AG04449 (cell line): ENCODE data around the gene PLPPR3.

Experiments used
- CTCF ChIA-PET: fragments of 350-600 bp; formaldehyde crosslinking; extraction: SDS; loops from one replicate; lab custom pipeline; 2021; ENCODE audit warnings: antibody characterized with exemption; lab: Yijun Ruan, JAX
- POLR2A ChIA-PET: fragments of 400-600, 350-600 bp; formaldehyde crosslinking; extraction: SDS; loops from one replicate; lab custom pipeline; 2020; ENCODE audit warnings: antibody characterized with exemption, inconsistent platforms; lab: Yijun Ruan, JAX
- DNase-seq: peaks from one replicate; pipeline ENCODE4 v3.0.0-alpha.2; 2010; ENCODE audit warnings: low read depth, low spot score
- H3K4me3 ChIP-seq: 2 replicates; pipeline ENCODE4 v1.5.1; 2011; ENCODE audit warnings: low read depth, mild to moderate bottlenecking, control low read depth, low read length
- TF ChIP-seq, protein P1 (sequence below): IDR thresholded peaks from one replicate; pipeline ENCODE4 v1.5.1; 2011; ENCODE audit warnings: mild to moderate bottlenecking, moderate library complexity, low read length, control low read depth, inconsistent platforms; ENCODE audit not compliant: insufficient read depth; ENCODE audit errors: missing control alignments

The PLPPR3 gene

DNA sequence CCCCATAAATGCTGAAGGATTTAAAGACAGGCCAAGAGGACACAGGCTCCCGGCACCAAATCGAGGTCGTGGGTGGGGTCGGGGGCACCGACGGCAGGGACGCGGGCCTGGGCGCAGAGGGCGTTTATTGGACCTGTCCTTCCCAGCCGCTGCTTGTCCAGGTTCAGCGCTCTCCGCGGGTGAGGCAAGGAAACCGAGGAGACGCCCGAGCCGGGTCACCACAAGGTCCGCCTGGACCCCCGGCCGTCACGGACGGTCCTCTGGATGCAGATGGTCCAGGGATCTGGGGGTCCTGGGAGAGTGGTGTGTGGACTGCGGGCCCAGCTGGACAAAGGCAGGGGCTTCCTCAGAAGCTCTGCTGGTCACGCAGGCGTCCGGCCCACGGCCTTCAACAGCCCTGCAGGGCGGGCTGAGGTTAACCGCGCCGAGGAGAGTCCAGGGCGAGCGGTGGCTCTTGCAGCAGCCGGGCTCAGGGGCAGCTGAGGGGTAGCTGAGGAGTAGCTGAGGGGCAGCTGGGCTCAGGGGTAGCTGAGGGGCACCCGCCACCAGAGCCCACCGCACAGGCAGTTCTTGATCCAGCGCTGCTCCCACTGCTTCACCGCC is 46.2 kb upstream of the PLPPR3 start:
- H3K4me3 ChIP-seq = no peak overlapping the region
- TF ChIP-seq, protein P1, sequence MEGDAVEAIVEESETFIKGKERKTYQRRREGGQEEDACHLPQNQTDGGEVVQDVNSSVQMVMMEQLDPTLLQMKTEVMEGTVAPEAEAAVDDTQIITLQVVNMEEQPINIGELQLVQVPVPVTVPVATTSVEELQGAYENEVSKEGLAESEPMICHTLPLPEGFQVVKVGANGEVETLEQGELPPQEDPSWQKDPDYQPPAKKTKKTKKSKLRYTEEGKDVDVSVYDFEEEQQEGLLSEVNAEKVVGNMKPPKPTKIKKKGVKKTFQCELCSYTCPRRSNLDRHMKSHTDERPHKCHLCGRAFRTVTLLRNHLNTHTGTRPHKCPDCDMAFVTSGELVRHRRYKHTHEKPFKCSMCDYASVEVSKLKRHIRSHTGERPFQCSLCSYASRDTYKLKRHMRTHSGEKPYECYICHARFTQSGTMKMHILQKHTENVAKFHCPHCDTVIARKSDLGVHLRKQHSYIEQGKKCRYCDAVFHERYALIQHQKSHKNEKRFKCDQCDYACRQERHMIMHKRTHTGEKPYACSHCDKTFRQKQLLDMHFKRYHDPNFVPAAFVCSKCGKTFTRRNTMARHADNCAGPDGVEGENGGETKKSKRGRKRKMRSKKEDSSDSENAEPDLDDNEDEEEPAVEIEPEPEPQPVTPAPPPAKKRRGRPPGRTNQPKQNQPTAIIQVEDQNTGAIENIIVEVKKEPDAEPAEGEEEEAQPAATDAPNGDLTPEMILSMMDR = no peak
- no peak for DNase-seq
- ChIA-PET CTCF (interaction anchor here (1.1 kb wide), 1 partner anchor 12 kb away, joined by 3 read pairs; no protein-coding TSS in a partner anchor), POLR2A (no interaction called here)

DNA sequence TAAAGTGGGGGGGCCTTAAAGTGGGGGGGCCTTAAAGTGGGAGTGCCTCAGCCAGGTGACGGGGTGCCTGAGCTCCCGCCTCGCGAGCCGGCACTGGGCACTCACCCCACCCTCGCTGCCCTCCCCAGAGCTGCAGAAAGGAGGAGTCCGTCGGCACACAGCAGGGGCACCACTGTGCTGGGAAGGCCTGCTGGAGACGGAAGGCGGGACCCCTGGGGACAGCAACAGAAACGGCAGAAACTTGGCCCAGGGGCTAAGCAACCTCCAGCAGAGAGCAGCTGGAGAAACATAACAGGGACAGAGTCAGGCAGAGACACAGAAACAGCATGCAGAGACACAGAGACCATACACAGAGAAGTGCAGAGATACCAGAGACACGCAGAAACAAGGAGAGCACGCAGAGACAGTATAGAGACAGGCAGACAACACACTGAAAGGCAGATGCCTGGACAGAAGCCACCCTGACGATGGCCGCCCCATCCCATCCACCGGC is 45.6 kb upstream of the PLPPR3 start:
- POLR2A ChIA-PET = no interaction called here
- DNase-seq = no peak
- CTCF ChIA-PET = interaction anchor here (1.1 kb wide), 1 partner anchor 11 kb away, joined by 3 read pairs; no protein-coding TSS in a partner anchor
- TF ChIP-seq, protein P1 = no peak
- H3K4me3 ChIP-seq = no peak overlapping the region

DNA sequence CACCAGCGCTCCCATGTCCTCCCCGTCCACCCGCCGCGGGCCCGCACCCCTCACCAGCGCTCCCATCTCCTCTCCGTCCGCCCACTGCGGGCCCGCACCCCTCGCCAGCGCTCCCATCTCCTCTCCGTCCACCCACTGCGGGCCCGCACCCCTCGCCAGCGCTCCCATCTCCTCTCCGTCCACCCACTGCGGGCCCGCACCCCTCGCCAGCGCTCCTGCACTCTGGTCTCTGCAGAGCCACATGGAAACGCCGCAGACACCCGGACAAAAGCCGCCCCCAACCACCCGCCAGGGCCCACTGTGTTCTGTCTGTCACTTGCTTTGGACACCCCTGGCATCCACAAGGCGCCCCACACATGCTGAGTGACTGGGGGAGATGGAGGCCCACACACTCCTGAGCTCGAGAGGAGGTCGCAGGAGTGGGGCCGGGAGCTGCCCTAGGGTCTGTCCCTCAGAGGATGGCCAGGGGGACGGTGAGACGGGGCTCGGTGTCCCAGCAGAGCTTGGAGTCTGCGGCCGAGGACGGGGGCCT is 45.1 kb upstream of the PLPPR3 start:
- no peak overlapping the region for H3K4me3 ChIP-seq
- ChIA-PET CTCF (interaction anchor here (1.1 kb wide), 1 partner anchor 10 kb away, joined by 3 read pairs; no protein-coding TSS in a partner anchor), POLR2A (no interaction called here)
- no peak for DNase-seq
- TF ChIP-seq, protein P1 = no peak

DNA sequence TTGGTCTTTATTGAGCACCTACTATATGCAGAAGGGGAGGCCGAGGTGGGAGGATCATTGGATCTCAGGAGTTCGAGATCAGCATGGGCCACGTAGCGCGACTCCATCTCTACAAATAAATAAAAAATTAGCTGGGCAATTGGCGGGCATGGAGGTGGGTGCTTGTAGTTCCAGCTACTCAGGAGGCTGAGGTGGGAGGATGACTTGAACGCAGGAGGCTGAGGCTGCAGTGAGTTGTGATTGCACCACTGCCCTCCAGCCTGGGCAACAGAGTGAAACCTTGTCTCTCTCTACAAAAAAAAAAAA is 41.5 kb upstream of the PLPPR3 start:
- no peak for DNase-seq
- CTCF ChIA-PET = interaction anchor here (0.7 to 4.0 kb wide), 10 partner anchors 13 to 138 kb away, joined by 3 to 20 read pairs (median 4); no protein-coding TSS in a partner anchor
- TF ChIP-seq, protein P1 = no peak
- no peak overlapping the region for H3K4me3 ChIP-seq
- POLR2A ChIA-PET = interaction anchor here (1.0 kb wide), 2 partner anchors 30 to 65 kb away, joined by 3 to 4 read pairs; partner anchors contain the start of genes MED16 and RNU6-9

DNA sequence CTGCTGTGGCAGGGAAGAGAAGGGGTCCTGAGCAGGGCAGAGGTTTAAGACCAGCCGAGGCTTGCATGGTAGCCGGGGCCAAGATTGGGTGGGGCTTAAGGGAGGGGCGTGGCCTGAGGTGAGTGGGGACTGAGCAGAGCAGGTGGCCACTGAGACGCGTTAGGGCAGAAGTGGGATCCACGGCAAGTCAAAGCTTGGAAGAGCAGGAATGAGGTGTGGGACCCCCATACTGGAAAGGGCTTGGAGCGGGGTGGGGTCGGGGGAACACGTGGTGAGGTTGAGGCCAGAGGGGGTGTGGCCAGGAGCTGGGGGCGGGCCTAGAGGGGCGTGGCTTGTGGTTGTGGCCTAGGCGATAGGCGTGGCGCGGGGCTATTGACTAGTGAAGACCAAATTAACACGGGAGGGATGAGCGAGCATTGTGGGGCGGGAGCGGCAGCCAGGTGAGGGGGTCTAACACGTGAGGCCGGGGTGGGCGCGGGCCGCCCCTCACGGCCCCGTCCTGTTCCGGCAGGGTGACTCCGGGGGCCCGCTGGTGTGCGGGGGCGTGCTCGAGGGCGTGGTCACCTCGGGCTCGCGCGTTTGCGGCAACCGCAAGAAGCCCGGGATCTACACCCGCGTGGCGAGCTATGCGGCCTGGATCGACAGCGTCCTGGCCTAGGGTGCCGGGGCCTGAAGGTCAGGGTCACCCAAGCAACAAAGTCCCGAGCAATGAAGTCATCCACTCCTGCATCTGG is 41.0 kb upstream of the PLPPR3 start:
- ChIA-PET CTCF (interaction anchor here (0.7 to 4.0 kb wide), 9 partner anchors 13 to 139 kb away, joined by 3 to 20 read pairs (median 3); no protein-coding TSS in a partner anchor), POLR2A (interaction anchor here (1.0 kb wide), 1 partner anchor 64 kb away, joined by 4 read pairs; no protein-coding TSS in a partner anchor)
- TF ChIP-seq, protein P1 = no peak
- no peak overlapping the region for H3K4me3 ChIP-seq
- no peak for DNase-seq
